Measurements from ENCODE around the gene LHX2.

LHX2 gene

DNA sequence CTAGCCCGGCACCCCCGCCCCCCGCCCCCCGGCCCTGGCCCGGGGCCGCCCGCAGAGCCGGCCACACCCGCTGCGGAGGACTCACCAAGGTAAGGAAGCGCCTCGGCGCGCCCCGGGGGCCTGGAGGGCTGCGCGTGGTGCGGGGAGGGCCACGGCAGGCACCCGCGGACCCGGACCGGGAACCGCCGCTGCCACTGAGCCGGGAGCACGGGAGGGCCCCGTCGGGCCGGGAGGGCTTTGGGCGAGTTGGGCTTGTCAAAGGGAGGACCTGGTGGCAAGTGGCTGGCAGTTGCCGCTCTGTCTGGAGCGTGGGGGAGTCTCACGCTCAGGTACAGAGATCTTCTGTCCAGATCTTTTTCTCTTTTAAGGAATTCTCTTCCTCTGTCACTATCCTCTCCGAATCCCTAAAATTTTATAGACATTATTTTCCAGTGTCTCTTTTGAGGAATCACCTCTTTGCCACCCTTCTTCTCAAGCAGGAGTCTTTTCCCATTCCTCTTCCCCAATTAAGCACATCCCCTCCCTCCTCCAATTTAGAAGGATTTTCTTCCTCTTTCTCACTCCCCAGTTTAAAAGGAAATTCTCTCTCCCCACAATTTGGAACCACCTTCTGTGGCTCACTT, 11.3 kb upstream of the LHX2 start:
- H3K4me3 ChIP-seq (ENCODE audit: low read depth, low read length), result no peak overlapping the region
- TF ChIP-seq, protein P1, sequence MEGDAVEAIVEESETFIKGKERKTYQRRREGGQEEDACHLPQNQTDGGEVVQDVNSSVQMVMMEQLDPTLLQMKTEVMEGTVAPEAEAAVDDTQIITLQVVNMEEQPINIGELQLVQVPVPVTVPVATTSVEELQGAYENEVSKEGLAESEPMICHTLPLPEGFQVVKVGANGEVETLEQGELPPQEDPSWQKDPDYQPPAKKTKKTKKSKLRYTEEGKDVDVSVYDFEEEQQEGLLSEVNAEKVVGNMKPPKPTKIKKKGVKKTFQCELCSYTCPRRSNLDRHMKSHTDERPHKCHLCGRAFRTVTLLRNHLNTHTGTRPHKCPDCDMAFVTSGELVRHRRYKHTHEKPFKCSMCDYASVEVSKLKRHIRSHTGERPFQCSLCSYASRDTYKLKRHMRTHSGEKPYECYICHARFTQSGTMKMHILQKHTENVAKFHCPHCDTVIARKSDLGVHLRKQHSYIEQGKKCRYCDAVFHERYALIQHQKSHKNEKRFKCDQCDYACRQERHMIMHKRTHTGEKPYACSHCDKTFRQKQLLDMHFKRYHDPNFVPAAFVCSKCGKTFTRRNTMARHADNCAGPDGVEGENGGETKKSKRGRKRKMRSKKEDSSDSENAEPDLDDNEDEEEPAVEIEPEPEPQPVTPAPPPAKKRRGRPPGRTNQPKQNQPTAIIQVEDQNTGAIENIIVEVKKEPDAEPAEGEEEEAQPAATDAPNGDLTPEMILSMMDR (IDR thresholded peaks at IDR 0.05; ENCODE audit: low read depth, low read length, missing control alignments), result no peak
- DNase-seq (ENCODE audit: low read depth), result no peak

DNA sequence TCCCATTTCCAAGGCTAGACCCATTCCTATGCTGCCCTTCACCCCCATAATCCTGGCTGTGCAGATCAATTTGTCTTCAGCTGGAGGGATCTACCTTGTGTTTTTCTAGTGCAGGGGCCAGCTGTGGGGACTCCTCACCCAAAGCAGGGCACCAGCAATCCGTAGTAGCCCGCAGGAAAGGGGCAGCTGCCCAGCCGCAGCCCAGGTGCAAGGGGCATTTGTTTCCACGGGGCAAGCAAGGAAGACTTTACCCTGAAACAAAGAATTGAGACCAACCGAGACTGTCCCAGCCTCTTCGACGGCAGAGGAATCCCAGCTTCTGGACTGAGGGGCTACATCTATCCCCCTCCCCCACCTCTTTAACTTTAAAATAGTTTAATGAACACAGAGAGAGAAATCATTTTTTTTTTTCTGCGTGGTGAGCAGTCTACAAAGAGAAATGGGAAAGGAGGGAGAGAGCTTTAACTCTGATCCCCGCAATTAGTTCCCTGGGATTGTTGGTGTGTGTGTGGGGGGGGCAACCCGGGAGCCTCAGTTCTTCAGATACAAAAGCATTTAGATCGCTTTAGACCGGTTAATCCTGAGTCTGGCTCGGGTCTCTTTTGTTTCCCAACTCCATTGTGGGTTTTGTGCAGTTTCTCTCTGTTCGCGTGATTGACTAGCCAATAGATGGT, 10.6 kb upstream of the LHX2 start:
- TF ChIP-seq, protein P1 (IDR thresholded peaks at IDR 0.05; ENCODE audit: low read depth, low read length, missing control alignments), result no peak
- H3K4me3 ChIP-seq (ENCODE audit: low read depth, low read length), result no peak overlapping the region
- no peak for DNase-seq (ENCODE audit: low read depth)

DNA sequence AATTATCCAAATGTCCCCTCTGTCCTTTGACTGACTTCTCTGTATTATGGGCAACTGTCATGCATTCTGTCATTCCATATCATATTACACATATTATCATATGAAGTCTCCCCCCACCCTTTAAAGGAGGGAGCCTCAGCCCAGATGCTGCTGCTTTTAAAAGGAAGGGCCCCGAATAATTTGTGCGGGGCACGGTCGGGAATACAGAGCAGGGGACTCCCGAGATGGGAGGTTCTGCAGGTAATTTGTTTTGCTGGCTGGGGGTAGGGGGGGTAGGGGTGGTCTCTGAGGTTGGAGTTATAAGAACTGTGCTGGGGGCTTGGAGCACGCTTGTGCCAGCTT, 10.1 kb upstream of the LHX2 start:
- TF ChIP-seq, protein P1 (IDR thresholded peaks at IDR 0.05; ENCODE audit: low read depth, low read length, missing control alignments), result no peak
- no peak for DNase-seq (ENCODE audit: low read depth)
- no peak overlapping the region for H3K4me3 ChIP-seq (ENCODE audit: low read depth, low read length)

DNA sequence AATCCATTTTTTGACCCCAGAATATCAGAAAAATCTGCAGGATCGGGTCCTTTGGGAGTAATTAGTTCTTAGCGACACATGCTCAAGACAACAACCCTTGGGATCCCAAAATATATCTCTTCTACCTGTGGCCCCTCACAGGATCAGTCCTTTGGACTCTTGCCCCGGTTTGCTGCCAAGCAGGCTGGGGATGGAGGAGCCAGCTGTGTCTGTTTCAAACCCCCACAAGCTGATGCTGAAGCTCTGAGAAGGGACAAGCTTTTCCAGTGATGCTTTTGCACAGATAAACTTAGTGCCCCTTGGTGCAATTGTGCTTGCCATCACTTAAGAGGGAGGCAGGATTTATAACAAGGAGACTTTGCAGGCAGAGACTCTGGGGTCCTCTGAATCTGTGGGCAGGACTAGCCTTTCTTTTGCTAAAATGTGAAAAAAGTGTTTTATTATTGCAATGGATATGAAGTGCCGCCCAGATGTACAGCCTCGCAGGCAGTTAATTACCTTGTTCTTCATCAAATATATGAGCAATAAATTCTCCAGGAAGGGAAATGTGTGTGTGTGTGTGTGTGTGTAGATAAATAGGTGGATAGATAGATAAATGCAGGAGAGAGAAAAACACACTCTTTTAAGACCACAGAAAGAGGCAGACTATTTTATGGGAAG, 9.6 kb upstream of the LHX2 start:
- no peak for DNase-seq (ENCODE audit: low read depth)
- TF ChIP-seq, protein P1 (IDR thresholded peaks at IDR 0.05; ENCODE audit: low read depth, low read length, missing control alignments), result no peak
- H3K4me3 ChIP-seq (ENCODE audit: low read depth, low read length), result no peak overlapping the region

DNA sequence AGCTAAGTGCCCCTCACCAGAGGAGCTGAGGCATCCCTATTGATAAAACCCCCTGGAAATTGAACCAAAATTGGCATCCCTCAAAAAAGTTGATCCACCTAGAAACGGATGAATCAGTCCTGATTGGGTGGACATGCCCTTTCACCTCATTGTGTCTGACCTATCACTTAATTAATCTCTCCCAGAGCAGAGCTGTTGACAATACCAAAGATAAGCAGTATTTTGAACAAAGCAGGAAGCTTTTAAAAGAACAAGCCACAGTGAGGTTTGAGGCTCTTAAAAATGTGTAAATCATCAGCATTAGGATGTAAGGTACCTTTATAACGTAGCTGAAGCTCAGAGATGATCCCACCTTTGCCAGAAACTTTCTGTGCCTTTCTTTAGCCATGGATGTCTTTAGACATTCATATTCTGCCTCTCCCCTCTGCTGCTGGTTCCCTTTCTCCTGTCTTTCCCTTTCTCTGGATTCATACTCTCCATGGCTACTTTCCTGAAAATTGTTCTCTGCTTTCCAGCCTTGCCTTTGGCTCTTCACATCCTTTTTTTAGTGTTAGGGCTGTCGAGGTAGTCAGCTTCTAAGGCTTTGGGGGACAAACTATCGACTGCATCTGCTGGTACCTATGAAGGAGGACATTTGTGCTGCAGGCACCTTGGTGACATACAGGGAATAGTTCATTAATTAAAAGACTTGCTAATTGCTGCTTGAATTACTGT, 7.8 kb upstream of the LHX2 start:
- TF ChIP-seq, protein P1 (IDR thresholded peaks at IDR 0.05; ENCODE audit: low read depth, low read length, missing control alignments), result no peak
- no peak for DNase-seq (ENCODE audit: low read depth)
- H3K4me3 ChIP-seq (ENCODE audit: low read depth, low read length), result no peak overlapping the region

DNA sequence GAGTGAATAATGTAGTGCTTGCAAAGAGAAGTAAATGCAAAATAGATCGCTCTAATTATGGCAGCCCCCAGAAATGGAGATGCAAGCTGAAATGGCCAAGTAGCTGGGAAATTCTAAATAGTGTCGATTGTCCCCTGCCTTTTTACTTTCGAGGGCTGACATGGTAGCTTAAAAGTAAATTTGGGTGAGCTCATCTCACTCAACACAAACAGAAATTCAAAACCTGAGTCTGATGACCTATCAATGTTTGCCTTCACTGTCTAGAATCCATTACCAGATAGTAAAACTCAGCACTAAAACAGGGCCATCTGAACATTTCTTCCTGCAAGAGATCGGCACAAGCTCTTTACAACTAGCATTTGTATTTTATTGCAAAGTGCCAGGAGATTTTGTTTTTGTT, 7.0 kb upstream of the LHX2 start:
- DNase-seq (ENCODE audit: low read depth), result no peak
- no peak overlapping the region for H3K4me3 ChIP-seq (ENCODE audit: low read depth, low read length)
- TF ChIP-seq, protein P1 (IDR thresholded peaks at IDR 0.05; ENCODE audit: low read depth, low read length, missing control alignments), result no peak
